CD4-positive, alpha-beta T cell treated with Interleukin-2 at 100 ng/mL for 4 hours (primary cell): ENCODE data around the gene ACTL7A.
"Not testable (repeated sequence)": the region's sequence is repeated elsewhere in the genome, so short reads cannot be mapped to it uniquely, and the experiment has no call there.

Experiments
- DNase-seq: peaks from one replicate; pipeline ENCODE4 v3.0.0-alpha.2; 2020; ENCODE audit warnings: low spot score

ACTL7A gene

DNA sequence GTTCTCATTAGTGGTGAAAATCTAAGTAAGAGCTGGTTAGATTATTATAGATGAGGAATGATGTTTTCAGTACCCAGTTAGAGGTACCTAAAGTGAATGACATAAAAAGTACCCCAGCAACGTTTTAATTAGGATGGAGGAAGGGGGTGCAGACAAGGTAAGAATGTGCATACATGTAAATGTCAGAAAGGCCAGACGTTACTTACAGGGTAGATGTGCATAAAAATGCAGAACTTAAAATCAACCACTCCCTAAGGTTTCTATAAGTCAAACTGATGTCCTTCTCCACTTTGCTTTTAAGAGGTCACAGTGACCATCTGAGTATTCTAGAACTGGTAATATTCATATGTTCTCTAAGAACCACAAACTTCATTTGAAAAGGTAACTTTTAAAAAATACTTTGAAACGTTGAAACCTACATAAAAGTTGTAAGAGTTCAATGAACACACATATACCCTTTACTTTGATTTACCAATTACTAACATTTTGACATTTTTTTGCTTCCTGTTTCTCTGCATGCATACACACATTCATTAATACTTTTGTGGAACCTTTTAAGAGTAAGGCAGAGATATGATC, 18.8 kb downstream of the ACTL7A start:
- DNase-seq: no peak

DNA sequence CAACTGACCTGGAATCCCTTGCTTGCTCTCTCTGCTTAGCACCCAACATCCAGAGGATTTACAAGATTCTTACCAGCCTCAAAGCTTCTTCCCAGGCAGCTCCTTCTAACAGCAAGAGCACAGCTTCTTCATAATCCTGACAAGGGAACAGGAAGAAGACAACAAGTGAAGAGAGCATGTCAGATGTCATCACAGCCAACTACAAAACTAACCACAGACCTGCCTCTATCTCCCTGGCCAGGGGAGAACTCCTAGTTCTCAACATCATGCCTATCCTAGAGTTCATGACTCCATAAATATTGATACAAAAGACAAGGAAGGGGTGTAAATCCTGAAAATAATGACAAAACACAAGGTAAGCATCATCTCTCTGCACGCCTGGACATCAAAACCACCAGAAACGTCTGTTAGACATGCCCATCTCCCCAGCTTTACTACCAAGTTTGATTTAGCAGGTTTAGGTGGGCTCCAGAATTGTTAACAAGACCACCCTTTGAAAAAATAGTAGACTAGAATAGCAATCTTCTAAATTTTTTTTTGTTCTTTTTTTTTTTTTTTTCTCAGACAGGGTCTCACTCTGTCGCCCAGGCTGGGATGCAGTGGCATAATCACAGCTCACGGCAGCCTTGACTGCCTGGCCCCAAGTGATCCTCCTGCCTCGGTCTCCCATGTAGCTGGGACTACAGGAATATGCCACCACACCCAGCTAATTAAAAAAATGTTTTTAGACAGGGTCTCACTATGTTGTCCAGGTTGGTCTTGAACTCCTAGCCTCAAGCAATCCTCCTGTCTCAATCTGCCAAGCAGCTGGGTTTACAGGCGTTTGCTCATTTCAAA, 20.2 kb downstream of the ACTL7A start:
- no peak for DNase-seq

DNA sequence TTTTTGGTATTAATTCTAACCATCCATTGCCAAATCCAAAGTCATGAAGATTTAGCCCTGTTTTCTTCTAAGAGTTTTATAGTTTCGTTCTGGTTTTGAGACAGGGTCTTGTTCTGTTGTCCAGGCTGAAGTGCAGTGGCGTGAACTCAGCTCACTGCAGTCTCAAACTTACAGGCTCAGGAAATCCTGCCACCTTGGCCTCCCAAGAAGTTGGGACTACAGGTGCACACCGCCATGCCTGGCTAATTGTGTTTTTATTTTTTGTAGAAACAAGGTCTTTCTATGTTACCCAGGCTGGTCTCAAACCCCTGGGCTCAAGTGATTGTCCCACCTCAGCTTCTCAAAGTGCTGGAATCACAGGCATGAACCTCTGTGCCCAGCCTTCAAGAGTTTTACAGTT, 21.0 kb downstream of the ACTL7A start:
- no peak for DNase-seq

DNA sequence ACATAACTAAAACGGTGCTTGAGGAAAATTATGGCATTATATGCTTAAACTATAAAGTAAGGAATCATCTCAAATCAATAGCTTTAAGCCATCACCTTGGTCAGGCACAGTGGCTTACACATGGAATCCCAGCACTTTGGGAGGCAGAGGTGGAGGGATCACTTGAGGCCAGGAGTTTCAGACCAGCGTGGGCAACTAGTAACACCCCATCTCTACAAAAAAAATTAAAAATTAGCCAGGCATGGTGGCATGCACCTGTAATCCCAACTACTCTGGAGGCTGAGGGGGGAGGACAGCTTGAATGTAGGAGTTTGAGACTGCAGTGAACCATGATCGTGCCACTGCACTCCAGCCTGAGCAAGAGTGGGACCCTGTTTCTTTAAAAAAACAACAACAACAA, 22.6 kb downstream of the ACTL7A start:
- no peak for DNase-seq

DNA sequence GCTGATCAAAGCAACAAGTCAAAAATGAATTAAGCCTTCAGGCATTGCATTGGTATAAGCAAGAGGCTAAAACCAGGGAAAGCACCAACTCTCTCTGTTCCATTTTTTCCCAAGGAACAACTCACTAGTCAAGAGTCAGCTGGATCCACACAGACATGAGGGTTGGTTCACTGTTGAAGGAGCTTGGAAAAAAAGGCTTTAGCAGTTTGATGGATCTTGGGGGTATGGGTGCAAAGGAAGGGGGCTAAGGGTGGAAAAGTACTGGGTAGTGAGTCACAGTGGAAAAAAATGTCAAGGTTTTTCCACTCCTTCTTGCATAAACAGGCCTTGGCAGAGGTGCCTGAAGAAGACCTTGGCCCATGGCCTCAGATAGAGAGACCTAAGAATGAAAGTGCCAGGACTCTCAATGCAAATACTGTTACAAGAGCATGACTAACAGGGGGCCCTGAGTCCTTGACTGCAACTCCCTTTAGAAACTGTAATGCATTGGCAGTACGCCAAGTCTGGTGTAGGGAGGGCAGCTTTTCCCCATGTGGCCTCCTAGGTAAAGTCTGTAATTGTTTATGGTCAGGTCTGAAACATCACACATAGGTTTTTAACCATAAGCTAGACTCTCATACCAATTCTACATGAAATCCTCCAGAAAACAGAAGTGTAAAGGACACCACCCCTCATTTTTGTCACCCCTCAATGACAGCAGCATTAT, 23.7 kb downstream of the ACTL7A start:
- DNase-seq: no peak

DNA sequence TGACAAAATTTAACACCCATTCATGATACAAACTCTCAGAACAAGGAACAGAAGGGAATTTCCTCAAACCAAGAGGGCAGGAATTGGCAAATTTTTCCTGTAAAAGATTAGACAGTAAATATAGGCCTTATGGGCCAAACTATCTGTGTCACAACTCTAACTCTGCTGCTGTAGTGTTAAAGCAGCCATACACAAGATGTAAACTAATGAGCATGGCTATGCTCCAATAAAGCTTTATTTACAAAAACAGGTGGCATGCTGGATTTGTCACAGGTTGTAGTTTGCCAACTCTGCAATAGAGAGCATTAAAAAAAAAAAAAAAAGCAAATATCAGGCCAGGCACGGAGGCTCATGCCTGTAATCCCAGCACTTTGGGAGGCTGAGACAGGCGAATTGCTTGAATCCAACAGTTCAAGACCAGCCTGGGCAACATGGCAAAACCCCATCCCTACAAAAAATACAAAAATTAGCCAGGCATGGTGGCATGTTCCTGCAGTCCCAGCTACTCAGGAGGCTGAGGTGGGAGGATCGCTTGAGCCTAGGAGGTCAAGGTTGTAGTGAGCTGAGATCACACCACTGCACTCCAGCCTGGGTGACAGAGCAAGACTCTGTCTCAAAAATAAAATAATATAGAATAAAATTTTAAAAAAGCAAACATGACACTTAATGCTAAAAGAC, 24.7 kb downstream of the ACTL7A start:
- DNase-seq: not testable (repeated sequence)

DNA sequence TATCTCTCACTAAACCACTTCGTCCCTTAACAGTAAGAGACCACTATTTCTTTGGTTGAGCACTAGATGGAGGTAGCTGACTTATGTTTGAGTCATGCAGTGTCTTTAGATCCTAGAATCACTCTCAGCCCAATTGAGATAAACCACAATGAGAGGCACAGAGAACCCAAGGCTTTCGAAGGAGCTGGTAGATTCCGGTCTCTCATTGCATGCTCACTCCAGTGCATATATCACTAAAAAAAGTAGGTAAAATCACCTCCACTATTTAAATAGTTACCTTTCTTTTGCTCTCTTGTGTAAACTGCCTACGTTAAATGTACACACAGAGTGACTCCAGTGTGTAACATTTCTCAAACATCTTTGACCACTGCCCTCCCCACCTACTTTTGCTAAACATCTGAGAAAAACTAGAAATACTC, 27.6 kb downstream of the ACTL7A start:
- DNase-seq: no peak

DNA sequence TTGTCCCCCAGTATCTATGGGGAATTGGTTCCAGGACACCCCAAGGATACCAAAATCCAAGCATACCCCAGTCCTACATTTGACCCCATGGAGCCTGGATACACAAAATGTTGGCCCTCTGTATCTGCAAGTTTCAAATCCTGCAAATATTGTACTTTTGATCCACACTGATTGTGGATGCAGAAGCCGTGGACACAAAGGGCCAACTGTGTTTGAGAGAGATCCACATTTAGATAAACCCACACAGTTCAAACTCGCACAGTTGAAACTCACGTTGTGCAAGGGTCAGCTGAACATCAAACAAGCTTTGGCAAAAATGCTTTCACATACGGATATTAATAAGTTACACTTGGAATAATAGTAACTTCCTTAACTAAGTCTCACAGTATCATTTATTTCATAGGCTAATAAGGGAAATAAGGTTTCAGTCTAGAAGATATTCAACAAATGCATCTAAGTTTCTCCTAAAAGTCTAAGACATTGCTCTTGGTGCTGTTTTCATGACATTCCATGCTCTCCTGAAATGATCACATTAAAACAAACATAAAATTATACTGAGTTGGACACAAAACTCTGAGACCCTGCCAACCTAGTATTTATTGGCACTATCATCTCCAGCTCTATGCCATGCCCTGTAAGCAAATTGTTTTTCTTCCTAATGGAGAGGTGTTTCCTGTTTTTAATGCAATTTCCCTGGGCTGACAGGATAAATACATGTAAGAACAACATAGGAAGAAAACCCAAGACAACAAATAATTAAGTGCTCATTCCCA, 32.3 kb downstream of the ACTL7A start:
- no peak for DNase-seq

DNA sequence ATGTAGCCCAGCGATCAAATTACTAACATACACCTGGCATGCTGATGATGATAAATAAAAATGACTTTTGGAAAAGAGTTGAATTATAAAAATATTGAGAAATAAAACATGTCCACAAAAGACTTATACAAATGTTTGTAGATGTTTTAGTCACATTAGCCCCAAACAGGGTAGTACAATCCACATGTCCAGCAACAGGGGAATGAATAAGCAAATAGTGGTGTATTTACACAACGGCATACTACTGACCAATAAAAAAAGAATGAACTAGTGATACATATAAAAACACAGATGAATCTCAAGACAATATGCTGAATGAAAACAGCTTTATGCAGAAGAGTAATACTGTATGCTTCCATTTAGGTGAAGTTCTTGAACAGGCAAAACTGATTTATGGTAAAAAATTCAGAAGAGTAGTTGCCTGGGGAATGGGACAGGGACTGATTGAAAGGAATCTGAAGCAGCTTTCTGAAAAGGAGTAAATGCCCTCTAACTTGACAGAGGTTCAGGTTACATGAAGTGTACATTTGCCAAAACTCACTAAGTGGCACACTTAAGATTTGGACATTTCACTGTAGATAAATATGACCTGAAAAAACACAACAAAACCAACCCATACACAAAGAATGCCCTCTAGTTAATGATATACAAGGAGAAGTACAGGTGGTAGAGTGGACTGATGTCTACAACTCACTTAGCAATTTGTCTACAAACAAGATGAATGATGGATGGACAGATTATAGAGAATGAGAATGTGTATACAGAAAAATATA, 35.4 kb downstream of the ACTL7A start:
- DNase-seq: no peak

DNA sequence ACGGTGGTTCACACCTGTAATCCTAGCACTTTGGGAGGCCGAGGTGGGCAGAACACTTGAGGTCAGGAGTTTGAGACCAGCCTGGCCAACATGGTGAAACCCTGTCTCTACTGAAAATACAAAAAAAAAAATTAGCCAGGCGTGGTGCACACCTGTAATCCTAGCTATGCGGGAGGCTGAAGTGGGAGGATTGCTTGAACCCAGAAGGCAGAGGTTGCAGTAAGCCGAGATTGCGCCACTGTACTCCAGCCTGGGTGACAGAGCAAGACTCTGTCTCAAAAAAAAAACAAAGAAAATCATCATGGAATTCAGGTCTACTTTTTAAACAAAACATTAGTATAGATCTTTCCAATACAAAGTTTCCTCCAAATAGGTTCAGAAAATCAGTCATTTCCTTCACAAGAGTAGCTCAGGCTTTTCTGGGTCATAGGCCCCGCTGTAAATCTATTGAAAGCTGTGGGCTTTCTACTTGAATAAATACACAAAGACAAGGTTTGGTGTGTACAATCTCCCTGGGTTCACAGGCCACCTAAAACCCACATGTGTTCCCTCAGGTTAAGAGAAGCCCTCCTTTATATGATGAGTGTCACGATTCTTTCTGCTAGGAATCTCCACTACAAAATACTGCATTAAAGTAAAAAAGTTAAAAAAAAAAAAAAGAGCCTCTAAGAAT, 37.1 kb downstream of the ACTL7A start:
- not testable (repeated sequence) for DNase-seq

DNA sequence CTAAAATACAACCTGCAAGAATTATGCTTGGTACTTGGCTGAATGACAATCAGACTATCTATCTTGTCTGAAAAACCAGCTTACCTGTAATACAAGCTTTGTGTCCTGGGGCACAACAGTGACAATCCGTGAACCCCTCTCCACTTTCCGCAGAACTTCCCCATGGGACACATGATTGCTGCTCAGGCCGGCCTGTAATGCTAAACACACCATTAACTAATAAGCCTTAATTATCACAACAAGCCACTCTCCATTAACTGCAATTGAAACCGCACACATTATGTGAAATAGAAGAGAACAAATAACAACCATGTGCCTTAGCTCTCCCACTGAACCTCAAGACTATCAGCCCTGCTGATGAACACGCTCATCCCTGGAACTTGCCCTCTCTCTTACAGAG, 38.1 kb downstream of the ACTL7A start:
- no peak for DNase-seq

DNA sequence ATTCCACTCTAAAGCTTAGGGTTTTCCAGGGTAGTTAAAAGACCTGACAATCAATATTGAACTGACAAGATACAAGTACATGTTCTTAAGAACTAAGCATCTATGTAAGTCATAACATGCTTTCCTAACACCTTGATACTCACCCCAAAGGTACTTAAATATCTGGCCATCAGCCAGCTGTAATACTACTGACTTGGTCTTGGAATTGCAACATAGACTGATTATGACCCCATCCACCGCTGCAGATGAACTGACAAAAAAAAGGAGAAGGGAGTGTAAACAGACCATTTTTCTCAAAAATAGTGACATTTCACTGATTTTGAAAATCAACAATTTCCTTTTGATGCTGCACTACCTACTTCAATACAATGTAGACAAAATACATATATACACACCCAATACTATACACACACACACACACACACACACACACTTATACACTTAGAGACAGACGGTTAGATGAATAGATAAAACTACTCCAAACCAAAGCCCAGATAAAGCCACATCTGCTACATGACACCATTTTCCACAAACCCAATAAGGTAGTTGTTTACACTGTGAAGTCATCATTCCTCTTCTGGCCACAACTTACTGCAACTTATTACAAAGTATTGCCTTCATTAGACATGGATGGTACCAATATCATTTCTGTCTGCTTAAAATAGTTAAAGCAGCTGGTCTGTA, 41.5 kb downstream of the ACTL7A start:
- no peak for DNase-seq

DNA sequence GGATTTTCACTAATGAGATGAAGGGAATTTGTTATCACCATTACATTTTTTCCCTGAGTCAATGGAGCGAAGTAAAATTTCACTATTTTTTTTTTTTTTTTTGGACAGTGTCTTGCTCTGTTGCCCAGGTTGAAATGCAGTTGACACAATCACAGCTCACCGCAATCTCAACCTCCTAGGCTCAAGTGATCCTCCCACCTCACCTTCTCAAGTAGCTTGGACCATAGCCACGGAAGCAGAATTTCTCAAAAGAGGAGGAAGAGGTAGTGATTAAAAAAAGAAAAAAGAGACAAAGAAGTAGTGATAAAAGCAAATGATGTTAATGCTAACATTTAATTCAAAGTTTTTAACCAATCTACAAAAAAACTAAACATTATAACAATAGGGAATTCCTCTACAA, 42.1 kb downstream of the ACTL7A start:
- DNase-seq: no peak

DNA sequence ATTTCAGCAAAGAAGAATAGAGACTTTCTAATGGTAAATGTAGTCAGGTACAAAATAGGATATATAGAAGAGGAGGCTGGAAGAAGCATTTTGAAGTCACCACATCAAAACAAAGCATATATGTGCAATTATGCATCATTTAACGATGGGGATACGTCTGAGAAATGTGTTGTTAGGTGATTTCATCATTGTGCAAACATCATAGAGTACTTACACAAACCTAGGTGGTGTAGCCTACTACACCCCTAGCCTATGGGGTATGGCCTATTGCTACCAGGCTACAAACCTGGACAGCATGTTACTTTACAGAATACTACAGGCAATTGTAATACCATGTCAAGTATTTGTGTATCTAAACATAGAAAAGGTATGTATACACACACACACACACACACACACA, 43.4 kb downstream of the ACTL7A start:
- DNase-seq: no peak

DNA sequence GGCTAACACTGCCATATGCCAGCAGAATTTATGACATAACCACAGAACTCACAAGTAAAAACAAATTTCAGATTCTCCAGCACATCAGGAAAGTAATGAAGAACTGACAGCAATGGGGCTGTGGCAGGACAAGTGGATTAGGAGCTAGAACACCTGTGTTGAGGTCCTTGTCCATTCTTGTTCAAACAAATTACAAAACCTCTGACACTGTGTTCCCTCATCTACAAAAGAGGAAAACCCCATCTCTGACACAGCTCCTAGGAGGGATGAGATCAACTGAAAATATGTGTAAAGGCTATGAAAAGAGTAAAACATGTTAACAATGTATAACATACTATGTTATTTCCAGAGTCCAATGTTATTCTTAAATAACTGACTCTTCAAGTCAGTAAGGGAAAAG, 48.3 kb downstream of the ACTL7A start:
- DNase-seq: no peak

DNA sequence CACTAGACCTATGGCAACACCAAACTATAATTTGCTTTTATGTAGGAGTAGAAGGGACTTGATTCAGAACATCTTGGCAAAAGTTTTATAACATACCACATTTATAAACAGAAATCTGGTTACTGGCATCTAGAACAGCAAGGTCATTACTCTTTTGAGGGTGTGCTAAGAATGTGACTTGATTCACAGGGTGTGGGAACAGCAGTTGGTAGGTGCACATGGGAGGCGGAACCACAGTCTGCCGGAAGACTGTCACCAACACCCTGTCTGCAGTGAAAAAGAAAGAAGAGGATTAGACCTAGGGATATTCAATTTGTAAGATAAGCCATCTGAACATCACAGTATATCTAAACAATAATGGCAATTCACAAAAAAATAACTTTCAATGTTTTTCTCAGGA, 48.8 kb downstream of the ACTL7A start:
- DNase-seq: no peak

DNA sequence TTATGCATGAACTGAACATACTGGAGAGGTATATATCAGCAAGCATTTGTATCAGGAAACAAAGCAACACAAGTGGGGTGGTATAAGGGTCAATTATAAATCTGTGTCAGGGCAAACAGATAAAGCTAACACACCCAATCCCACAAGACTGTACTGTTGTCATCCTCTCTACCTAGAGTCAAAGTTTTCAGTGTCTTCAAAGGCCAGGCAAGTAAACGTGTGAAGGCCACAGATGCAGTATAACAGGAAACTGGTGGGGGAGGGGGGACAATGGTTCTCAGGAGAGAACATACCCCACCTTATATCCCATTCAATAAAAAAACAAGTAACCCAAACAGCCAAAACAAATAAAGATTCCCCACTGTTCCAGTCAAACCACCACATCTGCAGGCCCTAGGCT, 49.8 kb downstream of the ACTL7A start:
- DNase-seq: no peak
